GM18951 (cell line): Measurements from ENCODE around the gene JPT2.

Experiments used
- POLR2A ChIP-seq: IDR thresholded peaks from 4 replicates; pipeline ENCODE4 v1.6.1; 2011; ENCODE audit warnings: mild to moderate bottlenecking; ENCODE audit not compliant: insufficient read length, insufficient read depth; ENCODE audit errors: extremely low read depth
- in situ Hi-C: fragments of 300-500 bp; cut with MboI; formaldehyde crosslinking; loops from one replicate; pipeline ENCODE4 v1.12.0; 2022; ENCODE audit warnings: low sequenced_read_pairs, mixed read lengths, inconsistent platforms; ENCODE audit not compliant: unreplicated experiment

JPT2 gene

GRCh38 chr16:1673424-1674151 is 4.5 kb upstream of the JPT2 start:
- no peak for TF ChIP-seq POLR2A
- in situ Hi-C loops = no loop called here

- TF ChIP-seq POLR2A = no peak
Observed at GRCh38 chr16:1674306-1674705, 3.8 kb upstream of the JPT2 start.

DNA sequence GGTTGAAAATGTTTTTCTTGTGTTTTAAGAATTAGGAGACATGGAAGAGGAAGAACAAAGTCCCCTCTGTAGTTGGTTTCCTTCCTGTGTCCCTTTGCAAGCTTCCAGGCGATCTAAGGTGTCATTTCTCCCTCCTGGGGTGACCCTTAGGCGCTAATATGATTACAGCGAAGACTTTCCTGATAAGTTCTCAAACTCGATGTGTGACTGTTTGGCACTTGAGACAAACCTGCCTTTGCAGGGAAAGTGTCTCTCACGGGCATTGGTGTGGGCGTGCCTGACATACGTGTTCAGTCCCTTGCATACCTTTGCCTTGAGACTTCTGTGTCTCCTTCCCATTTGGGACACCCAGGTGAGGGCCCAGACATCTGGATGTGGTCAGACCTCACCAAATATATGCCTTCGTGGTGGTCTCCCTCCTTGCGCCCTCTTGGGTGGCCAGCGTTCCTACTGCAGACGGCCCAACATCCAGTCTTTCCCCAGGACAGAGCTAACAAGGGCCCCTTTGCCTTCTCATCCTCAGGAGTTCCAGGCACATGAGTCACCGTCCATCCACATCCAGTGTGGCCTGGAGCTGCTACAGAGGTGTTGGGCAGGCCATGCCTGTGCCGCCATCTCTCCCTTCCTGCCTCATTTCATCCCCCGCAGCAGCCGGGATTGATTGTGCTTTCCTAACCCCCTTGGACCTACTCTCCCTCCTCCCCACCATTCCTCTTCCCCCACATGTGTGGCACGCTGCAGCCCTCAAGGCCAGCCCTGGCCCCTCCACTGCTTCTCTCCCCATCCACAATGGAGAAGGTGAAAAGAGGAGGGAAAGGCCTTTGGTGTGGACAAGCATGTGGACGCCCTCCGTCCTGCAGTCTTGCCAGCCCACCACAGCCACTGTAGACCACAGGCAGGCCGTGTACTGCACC is 3.1 kb upstream of the JPT2 start:
- in situ Hi-C loops = no loop called here
- no peak for TF ChIP-seq POLR2A

More at GRCh38 chr16:1674306-1674705, 3.8 kb upstream of the JPT2 start:
- in situ Hi-C loops = no loop called here

- in situ Hi-C loops = no loop called here
- no peak for TF ChIP-seq POLR2A
Observed at GRCh38 chr16:1676661-1677060, 1.4 kb upstream of the JPT2 start.

- TF ChIP-seq POLR2A = no peak
- in situ Hi-C loops = no loop called here
Observed at GRCh38 chr16:1677339-1677738, 740 bp upstream of the JPT2 start.

- in situ Hi-C loops = no loop called here
- TF ChIP-seq POLR2A = no peak
Observed at GRCh38 chr16:1678500-1679098, 520 bp downstream of the JPT2 start.

DNA sequence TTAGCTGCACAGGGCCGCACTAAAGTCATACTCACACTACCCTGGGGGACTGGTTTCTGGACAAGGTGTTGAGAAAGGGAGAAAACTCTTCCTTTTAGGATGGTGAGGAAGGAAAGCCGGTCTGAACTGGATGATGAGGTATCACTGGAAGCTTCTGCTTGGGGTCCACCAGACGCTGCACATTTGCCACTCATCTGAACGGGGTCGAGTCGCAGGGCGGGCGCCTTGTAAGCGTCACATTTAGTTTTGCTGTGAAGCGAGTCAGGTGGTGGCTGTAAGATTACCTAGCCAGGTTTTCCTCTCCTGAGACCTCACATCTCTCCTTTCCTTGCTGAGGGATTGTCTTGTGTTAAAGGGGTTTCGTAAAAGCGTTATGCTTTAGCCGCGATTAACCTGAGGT is 2.3 kb downstream of the JPT2 start:
- in situ Hi-C loops = no loop called here

DNA sequence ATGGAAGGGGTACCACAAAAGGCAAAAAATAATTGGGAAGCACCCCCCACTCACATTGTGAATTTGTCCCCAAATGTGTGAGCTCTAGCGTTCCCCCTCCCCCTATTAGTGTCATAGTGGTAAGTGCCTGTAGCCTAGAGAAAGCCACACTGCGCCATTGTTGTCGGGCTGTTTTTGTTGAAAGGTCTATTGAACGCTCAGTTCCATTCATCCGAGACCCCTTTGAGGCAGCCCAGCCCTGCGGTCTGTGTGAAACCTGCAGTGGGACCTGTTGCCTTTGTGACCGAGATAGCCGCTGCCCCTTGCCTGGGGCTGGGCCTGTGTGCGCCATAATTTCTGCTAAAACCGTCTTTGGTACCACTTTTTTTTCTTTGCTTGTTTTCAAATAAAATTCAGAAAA is 3.0 kb downstream of the JPT2 start:
- no peak for TF ChIP-seq POLR2A

More for the DNA sequence above, 2.3 kb downstream of the JPT2 start:
- TF ChIP-seq POLR2A = no peak

DNA sequence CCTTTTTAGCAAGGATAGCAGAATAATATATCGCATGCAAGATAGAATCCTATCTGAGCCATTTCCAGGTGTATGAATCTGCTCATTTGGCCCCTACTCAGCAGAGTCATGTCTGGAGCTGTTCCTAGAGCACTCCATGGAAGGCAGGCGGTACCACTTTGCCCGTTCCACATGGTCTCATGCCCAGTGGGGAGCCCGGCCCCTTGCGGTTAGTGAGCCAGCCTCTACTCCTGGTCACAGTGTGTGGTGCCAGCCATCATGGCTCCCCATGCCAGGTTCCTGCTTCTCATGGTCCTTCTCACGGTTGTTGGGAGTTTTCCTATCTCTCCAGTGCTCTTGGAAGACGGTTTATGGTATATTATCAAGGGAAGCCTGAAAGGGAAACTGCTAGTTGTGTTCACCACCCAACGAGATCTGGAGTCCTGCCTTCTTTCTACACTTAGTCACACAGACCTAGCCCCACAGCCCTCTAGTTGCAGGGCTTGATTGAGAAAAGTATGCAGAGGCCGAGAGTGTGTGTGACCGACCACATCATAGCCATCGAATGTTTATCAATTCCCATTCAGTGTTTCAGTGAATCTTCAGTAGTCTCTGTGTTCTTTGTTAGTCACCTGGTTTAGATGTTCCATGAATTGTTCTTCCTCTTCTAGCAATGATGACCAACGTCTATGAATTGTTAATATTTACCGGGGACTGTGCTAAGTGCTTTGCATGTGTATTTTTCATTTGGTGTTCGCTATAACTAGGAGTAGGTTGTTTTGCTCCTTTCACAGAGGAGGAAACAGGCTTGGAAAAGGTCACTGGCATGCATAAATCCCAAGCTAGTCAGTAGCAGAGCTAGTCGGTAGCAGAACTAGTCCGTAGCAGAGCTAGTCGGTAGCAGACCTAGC is 9.6 kb downstream of the JPT2 start:
- TF ChIP-seq POLR2A = no peak
- in situ Hi-C loops = no loop called here

More for the DNA sequence above, 3.0 kb downstream of the JPT2 start:
- in situ Hi-C loops = no loop called here

DNA sequence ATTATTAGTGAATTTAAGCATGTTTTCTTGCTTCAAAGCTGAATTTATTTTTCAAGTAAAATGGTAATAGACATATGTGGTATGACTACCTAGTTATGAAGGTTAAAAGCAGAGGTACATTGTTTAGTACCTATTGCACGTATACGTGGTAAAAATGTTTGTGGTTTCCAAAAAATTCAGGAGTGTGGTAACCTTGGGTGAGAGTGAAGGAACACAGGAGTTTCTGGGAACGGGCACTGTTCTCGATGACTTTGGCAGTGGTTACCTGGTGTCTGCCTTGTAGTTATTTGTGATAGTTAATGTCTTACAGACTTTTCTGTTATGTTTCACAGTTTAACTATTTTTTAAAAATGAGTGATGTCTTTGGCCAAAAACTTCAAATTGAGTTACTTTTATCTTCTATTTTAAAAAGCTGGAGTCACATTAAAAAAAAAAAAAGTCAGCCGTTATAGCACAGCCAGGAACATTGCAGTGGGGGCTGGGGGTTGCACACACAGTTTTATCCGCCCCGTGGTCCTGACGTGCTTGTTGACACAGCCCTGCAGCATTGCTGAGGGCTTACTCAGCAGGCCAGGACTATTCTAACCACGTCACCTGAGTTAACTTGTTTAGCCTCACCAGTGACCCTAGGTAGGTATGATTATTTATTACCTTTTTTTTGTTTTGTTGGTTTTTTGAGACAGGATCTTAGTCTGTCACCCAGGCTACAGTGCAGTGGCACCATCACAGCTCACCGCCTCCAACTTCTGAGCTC is 10.9 kb downstream of the JPT2 start:
- no peak for TF ChIP-seq POLR2A
- in situ Hi-C loops = no loop called here

- TF ChIP-seq POLR2A = no peak
- in situ Hi-C loops = no loop called here
Observed at GRCh38 chr16:1689853-1690252, 11.8 kb downstream of the JPT2 start.

DNA sequence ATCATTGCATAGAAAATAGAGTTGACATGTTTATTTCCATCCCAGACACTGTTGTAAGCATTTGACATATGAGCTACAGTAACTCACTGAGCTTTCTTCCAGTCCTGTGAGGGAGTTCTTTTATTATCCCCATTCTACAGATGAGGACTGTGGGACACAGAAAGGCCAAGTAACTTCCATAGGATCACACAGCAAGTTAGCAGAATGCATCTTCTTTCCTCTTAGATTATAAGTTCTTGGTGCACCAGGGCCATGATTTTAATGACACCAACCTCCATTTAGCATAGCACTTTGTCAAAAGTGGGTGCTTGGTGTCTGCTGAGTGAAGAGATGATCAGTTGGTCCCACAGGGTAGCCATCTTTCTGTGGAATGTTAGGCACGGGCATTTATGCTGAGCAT is 12.7 kb downstream of the JPT2 start:
- TF ChIP-seq POLR2A = no peak
- in situ Hi-C loops = no loop called here
